ENCODE measurements around the gene NGFR.
"Not testable (repeated sequence)": the region's sequence is repeated elsewhere in the genome, so short reads cannot be mapped to it uniquely, and the experiment has no call there.

The NGFR gene

GRCh38 chr17:49545007-49545660, 50.0 kb downstream of the NGFR start:
- DNase-seq (ENCODE audit: low read depth in 1 of 2, low spot score in 1 of 2): no peak

DNA sequence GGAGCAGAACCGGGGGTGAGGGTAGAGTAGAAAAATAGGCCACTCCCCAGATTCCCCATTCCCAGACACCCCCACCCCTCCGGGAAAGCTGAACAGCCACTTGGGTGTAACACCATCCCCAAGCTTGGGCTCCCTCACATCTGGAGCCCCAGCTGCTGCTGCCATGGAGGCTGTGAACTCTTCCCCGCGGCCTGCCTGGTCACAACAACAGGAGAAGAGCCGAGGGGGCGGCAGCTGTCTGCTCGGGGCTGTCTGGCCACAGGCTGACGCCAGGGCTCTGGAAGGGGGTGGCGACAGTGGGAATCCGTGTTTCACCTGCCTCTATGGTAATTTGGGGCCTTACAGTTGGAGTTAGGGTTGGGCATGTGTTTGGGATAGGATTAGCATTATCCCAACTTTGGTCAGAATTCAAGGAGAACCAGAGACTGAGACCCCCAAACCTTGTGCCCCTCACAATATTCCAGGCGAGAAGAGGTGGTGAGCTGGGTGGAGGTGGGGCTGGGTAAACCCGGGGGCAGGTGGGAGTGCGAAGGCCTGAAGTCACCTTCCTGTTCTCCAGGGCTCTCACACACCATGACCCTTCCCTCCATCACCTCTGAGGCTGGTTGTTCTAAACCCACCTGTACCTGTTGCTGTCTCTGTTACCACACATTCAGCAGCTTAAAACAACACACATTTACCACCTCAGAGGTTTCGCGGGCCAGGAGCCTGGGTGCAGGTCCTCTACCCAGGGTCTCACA, 50.9 kb downstream of the NGFR start:
- DNase-seq (ENCODE audit: low read depth in 1 of 2, low spot score in 1 of 2): no peak

- no peak for DNase-seq (ENCODE audit: low read depth in 1 of 2, low spot score in 1 of 2)
Observed at GRCh38 chr17:49546546-49547535, 51.7 kb downstream of the NGFR start.

- no peak for DNase-seq (ENCODE audit: low read depth in 1 of 2, low spot score in 1 of 2)
Observed at GRCh38 chr17:49547566-49547965, 52.5 kb downstream of the NGFR start.

DNA sequence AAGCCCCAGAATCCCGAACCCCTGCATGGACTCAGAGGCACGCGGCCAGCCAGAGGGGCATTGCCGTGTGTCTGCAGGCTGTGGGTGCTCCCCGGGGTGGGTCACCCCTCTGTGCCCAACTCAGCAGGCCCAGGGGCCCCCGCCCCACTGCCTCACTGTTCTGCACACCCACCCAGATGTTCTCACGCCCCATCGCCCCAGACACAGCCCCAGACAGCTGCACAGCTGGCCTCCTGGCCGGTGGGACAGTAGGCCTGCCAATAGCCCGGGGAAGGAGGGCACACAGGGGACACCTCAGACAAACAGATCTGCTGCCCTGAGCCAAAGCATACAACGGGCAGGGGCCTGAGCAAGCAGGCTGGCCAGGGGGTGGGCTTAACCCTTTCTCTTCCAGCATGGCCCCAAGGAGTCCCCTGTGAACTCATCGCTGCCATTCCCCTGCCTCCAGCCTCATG, 53.0 kb downstream of the NGFR start:
- no peak for DNase-seq (ENCODE audit: low read depth in 1 of 2, low spot score in 1 of 2)

DNA sequence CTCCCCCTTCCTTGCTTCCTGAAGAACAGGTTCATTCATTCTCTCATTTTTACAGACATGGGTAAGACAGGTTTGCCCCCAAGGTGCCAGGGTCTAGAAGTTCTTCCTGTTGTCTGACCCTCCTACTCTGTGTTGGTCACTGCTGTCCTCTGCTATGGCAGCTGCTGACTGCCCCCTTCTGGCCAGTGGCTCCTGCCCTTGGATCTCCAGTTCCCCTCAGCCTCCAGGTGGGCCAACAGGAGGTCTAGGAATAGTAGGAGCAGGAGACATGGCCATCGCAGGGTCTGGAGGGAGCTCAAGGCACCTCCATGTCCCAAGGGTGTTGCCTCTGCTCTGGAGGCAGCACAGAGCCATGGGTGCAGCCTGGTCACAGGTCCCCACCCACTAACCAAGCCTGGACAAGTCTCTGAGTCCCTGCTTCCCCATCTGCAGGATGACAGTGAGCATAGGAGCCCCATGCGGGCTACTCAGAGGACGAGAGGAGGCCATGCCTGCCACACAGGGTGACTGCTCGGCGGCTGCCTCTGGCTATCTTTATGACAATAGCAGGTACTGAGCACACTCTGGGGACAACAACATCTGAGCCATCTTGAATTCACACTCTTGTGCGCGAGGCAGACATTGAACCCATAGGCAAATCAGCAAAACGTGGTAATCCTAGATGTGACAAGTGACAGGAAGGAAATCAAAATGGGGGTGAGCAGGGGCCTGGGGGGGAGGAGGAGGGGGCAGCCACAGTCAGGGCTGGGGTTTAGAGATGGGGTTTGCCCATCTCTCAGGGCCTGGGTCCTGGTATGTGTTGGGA, 53.6 kb downstream of the NGFR start:
- no peak for DNase-seq (ENCODE audit: low read depth in 1 of 2, low spot score in 1 of 2)

DNA sequence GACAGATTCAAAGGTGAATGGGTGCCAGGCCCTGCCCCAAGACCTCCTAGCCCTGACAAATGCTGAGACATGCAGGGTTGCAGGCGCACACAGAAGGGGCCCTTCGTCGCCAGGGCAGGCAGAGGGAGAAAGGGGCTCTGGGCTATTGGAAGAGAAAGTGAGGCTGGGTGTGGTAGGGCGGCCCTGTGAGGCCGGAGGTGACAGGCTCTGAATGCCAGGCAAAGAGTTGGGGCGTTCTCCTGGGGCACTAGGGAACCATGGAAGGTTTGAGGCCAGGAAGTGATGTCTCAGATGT, 54.2 kb downstream of the NGFR start:
- no peak for DNase-seq (ENCODE audit: low read depth in 1 of 2, low spot score in 1 of 2)

DNA sequence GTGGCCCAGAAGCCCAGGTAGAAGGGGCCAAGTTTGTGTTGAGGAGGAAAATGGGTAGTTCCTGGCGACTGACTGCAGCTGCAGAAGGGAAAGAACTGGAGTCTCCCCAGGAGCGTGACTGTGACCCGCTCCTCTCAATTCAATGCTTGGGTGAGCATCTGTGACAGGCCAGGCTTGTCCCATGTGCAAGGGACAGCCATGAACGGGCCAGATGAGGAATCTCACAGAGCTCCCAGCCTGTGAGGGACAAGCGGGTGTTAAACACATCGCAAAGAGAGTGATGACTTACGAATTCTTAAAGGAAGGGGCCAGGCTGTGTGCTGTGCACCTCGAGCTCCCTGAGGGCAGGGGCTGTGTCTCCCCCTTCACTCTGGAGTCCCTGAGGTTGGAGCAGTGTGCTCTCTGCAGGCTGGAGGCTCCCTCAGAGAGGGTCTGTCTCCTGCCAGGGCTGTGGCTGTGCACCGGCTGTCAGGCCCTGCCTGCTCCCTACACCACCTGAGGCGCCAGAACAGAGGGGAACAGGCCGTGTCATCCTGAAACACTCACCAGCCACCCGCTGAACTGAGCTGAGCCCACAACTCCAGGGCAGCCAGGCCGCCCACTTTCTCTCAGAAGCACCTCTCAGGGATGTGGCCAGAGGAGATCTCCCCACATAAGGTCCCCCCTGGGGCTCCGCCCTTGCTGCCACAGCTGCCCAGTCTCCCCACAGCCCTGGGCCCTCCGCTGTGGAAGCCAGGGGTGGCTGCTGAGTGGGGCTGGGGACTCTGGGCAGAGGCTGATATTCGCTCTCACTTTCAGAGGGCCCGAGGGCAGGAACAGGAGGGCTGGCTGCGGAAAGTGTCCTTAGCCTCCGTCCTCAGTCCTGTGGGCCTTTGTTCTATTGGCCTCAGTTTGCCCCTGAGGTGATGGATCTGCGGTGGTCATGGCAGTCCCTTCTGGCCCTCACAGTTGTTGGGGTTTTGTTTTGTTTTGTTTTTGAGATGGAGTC, 54.9 kb downstream of the NGFR start:
- DNase-seq (ENCODE audit: low read depth in 1 of 2, low spot score in 1 of 2): no peak

DNA sequence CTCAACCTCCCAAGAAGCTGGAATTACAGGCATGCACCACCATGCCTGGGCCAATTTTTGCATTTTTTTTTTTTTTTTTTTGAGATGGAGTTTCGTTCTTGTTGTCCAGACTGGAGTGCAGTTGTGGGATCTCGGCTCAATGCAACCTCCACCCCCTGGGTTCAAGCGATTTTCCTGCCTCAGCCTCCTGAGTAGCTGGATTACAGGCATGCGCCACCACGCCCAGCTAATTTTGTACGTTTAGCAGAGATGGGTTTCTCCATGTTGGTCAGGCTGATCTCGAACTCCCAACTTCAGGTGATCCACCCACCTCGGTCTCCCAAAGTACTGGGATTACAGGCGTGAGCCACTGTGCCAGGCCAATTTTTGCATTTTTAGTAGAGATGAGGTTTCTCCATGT, 55.7 kb downstream of the NGFR start:
- not testable (repeated sequence) for DNase-seq (ENCODE audit: low read depth in 1 of 2, low spot score in 1 of 2)

- no peak for DNase-seq (ENCODE audit: low read depth in 1 of 2, low spot score in 1 of 2)
Observed at GRCh38 chr17:49551221-49552069, 56.4 kb downstream of the NGFR start.

GRCh38 chr17:49552070-49552751, 57.1 kb downstream of the NGFR start:
- DNase-seq (ENCODE audit: low read depth in 1 of 2, low spot score in 1 of 2): no peak

DNA sequence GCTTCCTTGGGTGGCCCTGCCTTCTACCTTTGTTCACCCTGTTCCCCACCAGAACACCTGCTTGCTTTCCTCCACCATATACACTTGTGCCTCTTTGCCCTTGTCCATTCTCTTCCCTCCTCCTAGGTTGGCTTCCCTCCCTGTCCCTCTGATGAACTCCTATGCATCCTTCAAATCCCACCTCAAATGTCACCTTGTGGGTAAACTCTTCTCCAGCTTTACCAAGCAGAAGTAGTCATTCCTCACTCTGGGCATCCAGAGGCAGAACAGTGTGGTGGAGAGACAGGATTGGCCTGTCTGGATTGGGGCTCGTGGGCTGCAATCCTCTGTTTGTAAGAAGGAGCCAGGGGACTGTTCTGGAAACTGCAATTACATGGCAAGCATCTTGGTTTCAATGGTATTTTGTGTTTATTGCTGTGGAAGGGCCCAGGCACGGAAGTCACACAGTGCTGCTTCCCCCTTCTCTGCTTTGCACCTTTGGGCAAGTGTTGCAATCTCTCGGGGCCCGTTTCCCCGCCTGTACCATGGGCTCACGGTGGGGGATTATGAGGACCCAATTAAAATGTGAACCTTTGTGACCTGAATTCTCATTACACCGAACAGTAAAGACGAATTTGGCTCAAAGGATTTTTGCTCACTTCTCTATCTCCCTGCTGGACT, 58.7 kb downstream of the NGFR start:
- DNase-seq (ENCODE audit: low read depth in 1 of 2, low spot score in 1 of 2): no peak

- DNase-seq (ENCODE audit: low read depth in 1 of 2, low spot score in 1 of 2): no peak
Observed at GRCh38 chr17:49554694-49555494, 59.8 kb downstream of the NGFR start.

DNA sequence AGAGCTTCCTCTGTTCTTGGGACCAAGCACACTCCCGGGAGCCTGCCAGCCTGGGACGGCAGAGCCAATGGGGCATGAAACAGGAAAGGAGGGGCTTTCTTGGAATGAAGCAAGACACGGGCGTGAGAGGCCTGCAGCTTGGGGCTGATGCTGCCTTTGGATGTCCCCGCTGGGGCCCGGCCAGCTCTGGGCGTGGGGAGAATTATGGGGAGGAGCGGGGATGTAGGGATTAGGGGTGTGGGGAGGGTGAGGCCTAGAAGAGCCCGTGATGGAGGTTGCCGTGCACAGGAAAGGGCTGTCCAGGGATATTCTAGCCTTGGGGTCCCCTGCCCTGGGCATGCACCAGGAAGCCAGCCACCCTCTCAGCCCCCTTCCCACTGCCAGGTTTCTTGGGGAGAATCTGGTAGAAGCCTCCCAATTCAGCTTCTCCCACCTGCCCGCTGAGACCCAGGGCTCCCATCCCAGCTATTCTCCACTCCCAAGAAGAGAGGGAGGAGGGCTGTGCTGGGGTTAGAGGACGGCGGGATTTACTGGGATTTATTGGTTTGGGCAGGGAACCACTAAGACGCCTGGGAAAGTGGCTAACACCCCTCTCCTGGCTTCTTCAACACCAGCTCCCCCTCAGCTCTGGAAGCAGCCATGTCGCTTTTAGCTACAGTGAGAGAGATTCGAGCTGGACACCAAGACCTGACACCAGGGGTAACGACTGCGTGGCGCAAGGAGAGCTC, 60.6 kb downstream of the NGFR start:
- DNase-seq (ENCODE audit: low read depth in 1 of 2, low spot score in 1 of 2): no peak

GRCh38 chr17:49556223-49556943, 61.3 kb downstream of the NGFR start:
- DNase-seq (ENCODE audit: low read depth in 1 of 2, low spot score in 1 of 2): peak; percentile 79 to 81
